ENCODE data around the gene FAM117B.

FAM117B gene

GRCh38 chr2:202635428-202636212, 851 bp downstream of the FAM117B start:
- Histone ChIP-seq H3K4me3 (peak overlapping the region; percentile 99), H3K27me3 (no peaks in the 10 kb centered on the region), H4K20me1 (0 out of 2 replicates have a peak, but pooled peaks cover 7% of the 10 kb centered on the region), H3K9ac (peak overlapping the region; percentile 94), H3K4me1 (peaks cover 28% of the 10 kb centered on the region), H3K36me3 (peaks cover 14% of the 10 kb centered on the region; the same call in 1 of the 2 replicates), H3K27ac (peak overlapping the region; percentile 95), H3K9me3 (peaks cover 13% of the 10 kb centered on the region; the same call in 1 of the 2 replicates), H3K4me2 (peak overlapping the region; percentile 77)
- no peak for TF ChIP-seq Cebpa-rat (IDR thresholded peaks at IDR 0.05)

GRCh38 chr2:202636213-202636513, 1.4 kb downstream of the FAM117B start:
- H3K4me2 ChIP-seq: peak overlapping the region; percentile 77
- peaks cover 28% of the 10 kb centered on the region for H3K4me1 ChIP-seq
- no peak for TF ChIP-seq Cebpa-rat (IDR thresholded peaks at IDR 0.05)
- H4K20me1 ChIP-seq: 0 out of 2 replicates have a peak, but pooled peaks cover 7% of the 10 kb centered on the region
- no peaks in the 10 kb centered on the region for H3K27me3 ChIP-seq
- peak overlapping the region; percentile 70 for H3K9ac ChIP-seq
- peaks cover 14% of the 10 kb centered on the region; the same call in 1 of the 2 replicates for H3K36me3 ChIP-seq
- peak overlapping the region; percentile 99 for H3K4me3 ChIP-seq
- peak overlapping the region; percentile 64 for H3K27ac ChIP-seq
- H3K9me3 ChIP-seq: peaks cover 13% of the 10 kb centered on the region; the same call in 1 of the 2 replicates

GRCh38 chr2:202638721-202639120, 4.0 kb downstream of the FAM117B start:
- Histone ChIP-seq H3K4me3 (no peak overlapping the region), H3K9me3 (peaks cover 13% of the 10 kb centered on the region; the same call in 1 of the 2 replicates), H3K4me2 (no peak overlapping the region), H3K4me1 (peaks cover 47% of the 10 kb centered on the region), H3K36me3 (peaks cover 14% of the 10 kb centered on the region; the same call in 1 of the 2 replicates), H4K20me1 (0 out of 2 replicates have a peak, but pooled peaks cover 7% of the 10 kb centered on the region), H3K9ac (no peak overlapping the region), H3K27me3 (no peaks in the 10 kb centered on the region), H3K27ac (no peak overlapping the region)
- TF ChIP-seq Cebpa-rat (IDR thresholded peaks at IDR 0.05): no peak

- no peak overlapping the region for H3K4me3 ChIP-seq
- no peak overlapping the region for H3K4me2 ChIP-seq
- no peak overlapping the region for H3K9ac ChIP-seq
- H3K9me3 ChIP-seq: peaks cover 13% of the 10 kb centered on the region; the same call in 1 of the 2 replicates
- H4K20me1 ChIP-seq: 0 out of 2 replicates have a peak, but pooled peaks cover 7% of the 10 kb centered on the region
- H3K4me1 ChIP-seq: peaks cover 46% of the 10 kb centered on the region
- TF ChIP-seq Cebpa-rat (IDR thresholded peaks at IDR 0.05): no peak
- H3K27ac ChIP-seq: no peak overlapping the region
- H3K27me3 ChIP-seq: no peaks in the 10 kb centered on the region
- H3K36me3 ChIP-seq: peaks cover 14% of the 10 kb centered on the region; the same call in 1 of the 2 replicates
These were observed 4.5 kb downstream of the FAM117B start for GRCh38 chr2:202639231-202639630.

GRCh38 chr2:202642567-202642966, 7.8 kb downstream of the FAM117B start:
- Histone ChIP-seq H3K9me3 (peaks cover 13% of the 10 kb centered on the region; the same call in 1 of the 2 replicates), H3K27me3 (no peaks in the 10 kb centered on the region), H3K9ac (peak overlapping the region; percentile 56; the same call in 1 of the 2 replicates), H3K36me3 (peaks cover 14% of the 10 kb centered on the region; the same call in 1 of the 2 replicates), H3K27ac (peak overlapping the region; percentile 64), H3K4me3 (no peak overlapping the region), H4K20me1 (peaks cover 3% of the 10 kb centered on the region; the same call in 1 of the 2 replicates), H3K4me2 (peak overlapping the region; percentile 71), H3K4me1 (peaks cover 29% of the 10 kb centered on the region)
- TF ChIP-seq Cebpa-rat (IDR thresholded peaks at IDR 0.05): no peak

GRCh38 chr2:202643012-202643858, 8.5 kb downstream of the FAM117B start:
- Histone ChIP-seq H3K4me1 (peaks cover 24% of the 10 kb centered on the region), H3K27ac (peak overlapping the region; percentile 64), H4K20me1 (peaks cover 9% of the 10 kb centered on the region; the same call in 1 of the 2 replicates), H3K9me3 (peaks cover 11% of the 10 kb centered on the region; the same call in 1 of the 2 replicates), H3K4me2 (peak overlapping the region; percentile 71), H3K27me3 (no peaks in the 10 kb centered on the region), H3K9ac (peak overlapping the region; percentile 56; the same call in 1 of the 2 replicates), H3K4me3 (peak overlapping the region; percentile 19), H3K36me3 (peaks cover 11% of the 10 kb centered on the region; the same call in 1 of the 2 replicates)
- no peak for TF ChIP-seq Cebpa-rat (IDR thresholded peaks at IDR 0.05)

- TF ChIP-seq Cebpa-rat (IDR thresholded peaks at IDR 0.05): no peak
- peaks cover 7% of the 10 kb centered on the region; the same call in 1 of the 2 replicates for H3K4me1 ChIP-seq
- H3K27ac ChIP-seq: no peak overlapping the region
- H3K27me3 ChIP-seq: no peaks in the 10 kb centered on the region
- H3K4me3 ChIP-seq: no peak overlapping the region
- H3K9ac ChIP-seq: no peak overlapping the region
- H4K20me1 ChIP-seq: peaks cover 57% of the 10 kb centered on the region
- H3K4me2 ChIP-seq: no peak overlapping the region
- peaks cover 8% of the 10 kb centered on the region; the same call in 1 of the 2 replicates for H3K36me3 ChIP-seq
- H3K9me3 ChIP-seq: no peaks in the 10 kb centered on the region
These were observed 17.4 kb downstream of the FAM117B start for GRCh38 chr2:202652119-202652518.

- H3K36me3 ChIP-seq: peaks cover 8% of the 10 kb centered on the region; the same call in 1 of the 2 replicates
- H3K4me2 ChIP-seq: no peak overlapping the region
- no peak overlapping the region for H3K27ac ChIP-seq
- H3K4me1 ChIP-seq: peaks cover 7% of the 10 kb centered on the region; the same call in 1 of the 2 replicates
- TF ChIP-seq Cebpa-rat (IDR thresholded peaks at IDR 0.05): no peak
- H3K27me3 ChIP-seq: no peaks in the 10 kb centered on the region
- H3K9ac ChIP-seq: no peak overlapping the region
- H3K4me3 ChIP-seq: no peak overlapping the region
- no peaks in the 10 kb centered on the region for H3K9me3 ChIP-seq
- H4K20me1 ChIP-seq: peaks cover 64% of the 10 kb centered on the region
These were observed 19.1 kb downstream of the FAM117B start for GRCh38 chr2:202653890-202654289.

GRCh38 chr2:202657876-202658275, 23.1 kb downstream of the FAM117B start:
- H3K27ac ChIP-seq: no peak overlapping the region
- peaks cover 3% of the 10 kb centered on the region; the same call in 1 of the 2 replicates for H3K4me1 ChIP-seq
- H3K4me3 ChIP-seq: no peak overlapping the region
- H3K27me3 ChIP-seq: no peaks in the 10 kb centered on the region
- 0 out of 2 replicates have a peak, but pooled peaks cover 6% of the 10 kb centered on the region for H3K36me3 ChIP-seq
- no peak for TF ChIP-seq Cebpa-rat (IDR thresholded peaks at IDR 0.05)
- H4K20me1 ChIP-seq: peaks cover 57% of the 10 kb centered on the region
- H3K4me2 ChIP-seq: no peak overlapping the region
- H3K9ac ChIP-seq: no peak overlapping the region
- no peaks in the 10 kb centered on the region for H3K9me3 ChIP-seq

All from BLaER1 (cell line).